Naive thymus-derived CD4-positive, alpha-beta T cell (primary cell): Measurements from ENCODE around the gene BAIAP3. TPM values are rescaled to one million over a fixed set of nuclear protein-coding genes. Genes with fewer than 3 reads are reported as not detected.
A peak's percentile ranks its signal among the peaks of the same experiment; 100 is the strongest.

Experiments
- ATAC-seq: fragments of 150-1000 bp; cut with Tn5 transposase; 2 replicates; pipeline ENCODE4 v1.10.0; 2021; ENCODE audit warnings: mild to moderate bottlenecking, moderate library complexity
- CTCF ChIA-PET: fragments of 350-600 bp; sonication (Branson Sonifier 250); formaldehyde crosslinking; loops from one replicate; lab custom pipeline; 2021; ENCODE audit warnings: antibody characterized with exemption; lab: Charles Lee
- POLR2A ChIA-PET: fragments of 350-600 bp; sonication (Branson Sonifier 250); formaldehyde crosslinking; loops from one replicate; lab custom pipeline; 2021; ENCODE audit warnings: antibody characterized with exemption, inconsistent platforms; lab: Charles Lee
- DNase-seq, 9 donors: peaks; one replicate each; pipeline versions ENCODE4 v3.0.0 to v3.0.0-alpha.2; 2020 to 2022; ENCODE audit warnings: mixed read lengths in 1 of 9
- H3K27ac ChIP-seq: one replicate; pipeline ENCODE4 v1.7.0; 2013; ENCODE audit warnings: mild to moderate bottlenecking, low read depth, low read length, moderate library complexity
- H3K27me3 ChIP-seq, 2 donors: one replicate each; pipeline ENCODE4 v1.7.0; 2013; ENCODE audit warnings: low read length in 2 of 2, mild to moderate bottlenecking in 2 of 2, moderate library complexity in 2 of 2; ENCODE audit not compliant: control insufficient read depth in 2 of 2, insufficient read depth in 2 of 2
- H3K36me3 ChIP-seq, 3 experiments: 1 replicate in 2 of 3; 2 replicates in 1 of 3; pipeline ENCODE4 v1.7.0; 2013; ENCODE audit warnings: low read length in 3 of 3, mild to moderate bottlenecking in 3 of 3, moderate library complexity in 1 of 3; ENCODE audit not compliant: insufficient read depth in 3 of 3, control insufficient read depth in 2 of 3
- H3K4me1 ChIP-seq, 2 donors: one replicate each; pipeline ENCODE4 v1.7.0; 2013; ENCODE audit warnings: low read length in 2 of 2, mild to moderate bottlenecking in 2 of 2, moderate library complexity in 1 of 2; ENCODE audit not compliant: control insufficient read depth in 2 of 2, insufficient read depth in 2 of 2
- H3K4me3 ChIP-seq: 2 replicates; pipeline ENCODE4 v1.7.0; 2013; ENCODE audit warnings: mild to moderate bottlenecking, low read length
- H3K9me3 ChIP-seq, 3 experiments: 1 replicate in 2 of 3; 2 replicates in 1 of 3; pipeline ENCODE4 v1.7.0; 2013; ENCODE audit warnings: low read length in 3 of 3; ENCODE audit not compliant: control insufficient read depth in 2 of 3
- H3K27ac Mint-ChIP-seq, 9 donors: one replicate each; pipeline ENCODE4 v1.8.0; 2020 to 2022; ENCODE audit warnings: mixed read lengths in 9 of 9, mild to moderate bottlenecking in 8 of 9, moderate library complexity in 5 of 9, inconsistent platforms in 2 of 9
- H3K27me3 Mint-ChIP-seq, 5 donors: one replicate each; pipeline ENCODE4 v1.8.0; 2021 to 2022; ENCODE audit warnings: mixed read lengths in 5 of 5, mild to moderate bottlenecking in 1 of 5
- H3K36me3 Mint-ChIP-seq, 5 donors: one replicate each; pipeline ENCODE4 v1.8.0; 2020 to 2022; ENCODE audit warnings: mixed read lengths in 5 of 5, mild to moderate bottlenecking in 3 of 5, inconsistent platforms in 1 of 5
- H3K4me1 Mint-ChIP-seq, 7 donors: one replicate each; pipeline ENCODE4 v1.8.0; 2020 to 2022; ENCODE audit warnings: mixed read lengths in 7 of 7, mild to moderate bottlenecking in 3 of 7, inconsistent platforms in 1 of 7
- H3K4me3 Mint-ChIP-seq, 10 donors: one replicate each; pipeline ENCODE4 v1.8.0; 2020 to 2022; ENCODE audit warnings: mild to moderate bottlenecking in 10 of 10, mixed read lengths in 10 of 10, moderate library complexity in 6 of 10, inconsistent platforms in 2 of 10
- H3K9me3 Mint-ChIP-seq, 11 donors: one replicate each; pipeline ENCODE4 v1.8.0; 2020 to 2022; ENCODE audit warnings: mixed read lengths in 11 of 11, mild to moderate bottlenecking in 4 of 11, inconsistent platforms in 1 of 11, moderate library complexity in 1 of 11
- intact Hi-C, 2 donors: fragments of 100-400 bp; cut with micrococcal nuclease; formaldehyde crosslinking; loops; one replicate each; pipeline ENCODE4 v1.15.1; 2023
- polyA plus RNA-seq, 2 donors: library from polyadenylated mRNA; unstranded; fragments of 300-500 nt; fragmentation: Illumina TruSeq; gene quantifications; one replicate each; pipeline ENCODE4 v1.2.3, GENCODE V29; 2021
- total RNA-seq, 6 experiments: library from RNA in 5 of 6; stranded (reverse) in 5 of 6; gene quantifications; 1 replicate in 5 of 6; 2 replicates in 1 of 6; pipeline ENCODE4 v1.2.3 and lab custom pipeline; 2021 to 2026

BAIAP3 gene
- total and polyA plus RNA-seq, 7 experiments from 2014 or later: 0.20 to 7.5 (median 1.1) TPM

GRCh38 chr16:1330931-1331711 lies 2.3 kb upstream of the BAIAP3 start:
- no peak for ATAC-seq
- peak overlapping the region; percentile 8 for H3K4me3 ChIP-seq
- H3K27me3 ChIP-seq: peaks cover 0 to 16% of the 10 kb centered on the region in 2 donors
- Mint-ChIP-seq H3K4me3 (peak overlapping the region in 6 of 10 donors; percentile 37 to 80 (median 58)), H3K4me1 (peaks cover 0 to 18% (median 12%) of the 10 kb centered on the region in 7 donors), H3K9me3 (no peaks in the 10 kb centered on the region), H3K27me3 (peaks cover 0 to 33% (median 14%) of the 10 kb centered on the region in 5 donors), H3K27ac (peak overlapping the region in 2 of 9 donors; percentile 56 to 77), H3K36me3 (peaks cover 0 to 5% (median 4%) of the 10 kb centered on the region in 5 donors)
- peaks cover 0 to under 1% (median 0%) of the 10 kb centered on the region in 3 experiments for H3K36me3 ChIP-seq
- CTCF ChIA-PET: interaction anchor here (1.3 kb wide), 1 partner anchor 16 kb away, joined by 5 read pairs; no protein-coding TSS in a partner anchor
- POLR2A ChIA-PET: interaction anchor here (1.0 kb wide), 1 partner anchor 15 kb away, joined by 3 read pairs; no protein-coding TSS in a partner anchor
- H3K9me3 ChIP-seq: peaks cover 0 to 10% (median 0%) of the 10 kb centered on the region in 3 experiments
- intact Hi-C loops: no loop called here
- no peak overlapping the region for H3K27ac ChIP-seq
- H3K4me1 ChIP-seq: peaks cover 14 to 27% of the 10 kb centered on the region in 2 donors
- no peak for DNase-seq

DNA sequence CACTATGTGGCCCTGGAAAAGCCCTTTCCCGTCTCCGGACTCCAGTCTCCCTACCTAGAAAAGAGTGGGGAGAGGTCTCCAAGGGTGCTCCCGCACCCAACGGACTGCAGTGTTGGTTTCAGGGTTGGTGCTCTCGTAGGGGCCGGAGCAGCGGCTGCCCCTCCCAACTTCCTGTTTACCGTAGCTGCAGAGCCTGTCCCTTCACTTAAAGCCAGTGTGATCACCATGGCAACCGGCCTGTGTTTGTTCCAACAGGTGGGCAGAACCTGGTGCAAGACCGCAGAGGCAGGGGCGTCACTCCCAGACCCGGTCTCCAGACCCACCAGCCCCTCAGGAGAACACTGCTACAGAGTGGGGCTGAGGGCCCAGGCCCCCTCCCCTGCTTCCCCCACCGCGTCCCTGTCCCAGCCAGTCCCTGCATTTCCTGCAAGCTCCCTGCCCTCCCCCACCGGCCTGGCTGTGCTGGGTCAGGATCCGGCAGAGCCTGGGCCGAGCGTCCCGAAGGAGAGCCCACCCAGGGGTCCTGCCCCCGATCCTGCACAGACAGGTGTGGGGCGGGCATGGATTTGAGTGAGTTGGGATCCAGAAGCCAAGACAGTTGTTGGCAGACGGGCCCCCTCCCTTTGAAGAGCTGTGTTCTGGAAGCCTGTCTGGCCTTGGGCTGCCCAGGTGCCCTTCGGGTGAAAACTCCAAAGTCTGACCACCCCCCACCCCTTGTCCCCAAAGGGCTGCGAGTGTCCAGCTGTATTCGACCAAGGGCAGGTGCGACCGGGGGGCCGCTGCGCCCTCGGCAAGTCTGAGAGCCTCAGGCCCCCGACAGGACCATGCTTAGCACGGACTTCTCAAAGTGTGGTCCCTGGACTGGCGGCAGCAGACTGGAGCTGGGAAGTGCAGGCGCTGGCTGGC lies 1.5 kb upstream of the BAIAP3 start:
- H3K4me1 Mint-ChIP-seq: peaks cover 0 to 18% (median 12%) of the 10 kb centered on the region in 7 donors
- peaks cover 0 to 16% of the 10 kb centered on the region in 2 donors for H3K27me3 ChIP-seq
- H3K36me3 ChIP-seq: no peaks in the 10 kb centered on the region
- POLR2A ChIA-PET: interaction anchor here (0.6 to 1.0 kb wide), 2 partner anchors 14 to 823 kb away, joined by 3 read pairs; partner anchors contain the start of gene TRAF7
- ATAC-seq: peak; percentile 61
- intact Hi-C loops: no loop called here
- H3K4me3 ChIP-seq: peak overlapping the region; percentile 8
- peaks cover 14 to 27% of the 10 kb centered on the region in 2 donors for H3K4me1 ChIP-seq
- no peaks in the 10 kb centered on the region for H3K9me3 Mint-ChIP-seq
- H3K9me3 ChIP-seq: peaks cover 0 to 10% (median 0%) of the 10 kb centered on the region in 3 experiments
- peaks cover 0 to 36% (median 14%) of the 10 kb centered on the region in 5 donors for H3K27me3 Mint-ChIP-seq
- DNase-seq: peak in 2 of 9 donors; percentile 16 to 49
- H3K27ac ChIP-seq: no peak overlapping the region
- CTCF ChIA-PET: interaction anchor here (1.3 kb wide), 1 partner anchor 16 kb away, joined by 5 read pairs; no protein-coding TSS in a partner anchor
- H3K36me3 Mint-ChIP-seq: no peaks in the 10 kb centered on the region
- peak overlapping the region in 2 of 9 donors; percentile 36 to 77 for H3K27ac Mint-ChIP-seq
- peak overlapping the region in 8 of 10 donors; percentile 64 to 80 (median 69) for H3K4me3 Mint-ChIP-seq

GRCh38 chr16:1332618-1333148 lies 762 bp upstream of the BAIAP3 start:
- H3K9me3 ChIP-seq: peaks cover 0 to 10% (median 0%) of the 10 kb centered on the region in 3 experiments
- Mint-ChIP-seq H3K27ac (peak overlapping the region in 3 of 9 donors; percentile 32 to 61 (median 36)), H3K9me3 (no peaks in the 10 kb centered on the region), H3K27me3 (peaks cover 0 to 36% (median 14%) of the 10 kb centered on the region in 5 donors), H3K4me1 (peaks cover 0 to 18% (median 12%) of the 10 kb centered on the region in 7 donors), H3K4me3 (peak overlapping the region; percentile 55 to 80 (median 69)), H3K36me3 (no peaks in the 10 kb centered on the region)
- DNase-seq (no peak), ATAC-seq (no peak)
- CTCF ChIA-PET: interaction anchor here (1.3 kb wide), 1 partner anchor 17 kb away, joined by 5 read pairs; no protein-coding TSS in a partner anchor
- H3K4me3 ChIP-seq: no peak overlapping the region
- no peaks in the 10 kb centered on the region for H3K36me3 ChIP-seq
- POLR2A ChIA-PET: interaction anchor here (0.6 to 1.0 kb wide), 2 partner anchors 13 to 823 kb away, joined by 3 read pairs; partner anchors contain the start of gene TRAF7
- peaks cover 14 to 27% of the 10 kb centered on the region in 2 donors for H3K4me1 ChIP-seq
- H3K27ac ChIP-seq: no peak overlapping the region
- H3K27me3 ChIP-seq: peaks cover 0 to 16% of the 10 kb centered on the region in 2 donors
- intact Hi-C loops: loop anchor here in 1 of 2 donors (1.0 kb wide), 1 partner anchor 11 kb away; no protein-coding TSS in a partner anchor

DNA sequence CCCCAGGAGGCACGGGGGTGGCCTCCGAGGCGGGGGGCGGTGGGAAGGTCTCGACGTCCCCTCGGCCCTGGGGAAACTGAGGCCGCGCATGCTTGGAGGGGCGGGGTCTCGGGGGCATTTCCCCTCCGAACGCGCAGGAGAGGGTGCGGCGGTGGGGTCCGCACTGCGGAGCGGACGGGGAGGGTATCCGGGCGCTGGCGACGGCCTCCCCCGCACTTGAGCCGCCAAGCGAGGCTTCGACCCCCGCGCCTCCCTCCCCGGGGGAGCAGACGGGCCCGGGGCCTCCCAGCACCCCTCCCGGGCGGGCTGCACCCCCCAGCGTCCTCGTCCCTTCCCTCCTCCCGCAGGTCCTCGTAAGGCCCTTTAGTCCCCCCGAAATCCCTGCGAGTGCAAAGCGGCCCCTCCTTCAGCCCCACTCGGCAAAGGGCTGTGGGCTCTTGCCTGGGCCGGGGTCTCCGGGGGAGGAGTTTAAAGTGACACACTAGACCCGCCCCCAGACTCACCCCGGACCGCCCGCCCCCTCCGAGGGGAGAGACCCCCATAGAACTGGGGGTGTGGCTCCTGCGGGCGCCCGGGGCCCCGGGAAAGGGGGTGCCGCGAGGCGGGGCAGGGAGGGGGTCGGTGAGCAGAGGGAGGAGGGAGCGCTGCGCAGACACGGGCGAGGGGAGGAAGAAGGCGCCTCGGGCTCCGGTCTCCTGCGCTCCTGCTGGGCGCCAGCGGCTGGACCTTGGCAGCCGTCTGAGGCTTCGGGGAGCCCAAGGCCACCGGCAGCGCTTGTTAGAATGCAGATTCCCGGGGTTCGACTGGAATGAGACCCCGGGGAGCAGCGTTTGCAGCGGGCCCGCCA lies 632 bp downstream of the BAIAP3 start:
- Mint-ChIP-seq H3K9me3 (no peaks in the 10 kb centered on the region), H3K27me3 (peaks cover 0 to 36% (median 14%) of the 10 kb centered on the region in 5 donors), H3K27ac (no peak overlapping the region), H3K36me3 (no peaks in the 10 kb centered on the region), H3K4me3 (peak overlapping the region in 3 of 10 donors; percentile 31 to 63 (median 34)), H3K4me1 (peaks cover 0 to 18% (median 12%) of the 10 kb centered on the region in 7 donors)
- Histone ChIP-seq H3K27me3 (peaks cover 0 to 16% of the 10 kb centered on the region in 2 donors), H3K4me3 (no peak overlapping the region), H3K9me3 (peaks cover 0 to 10% (median 0%) of the 10 kb centered on the region in 3 experiments), H3K36me3 (no peaks in the 10 kb centered on the region), H3K27ac (no peak overlapping the region), H3K4me1 (peaks cover 14 to 27% of the 10 kb centered on the region in 2 donors)
- ATAC-seq: no peak
- CTCF ChIA-PET: no interaction called here
- intact Hi-C loops: loop anchor here in 1 of 2 donors (1.0 kb wide), 1 partner anchor 9 kb away; no protein-coding TSS in a partner anchor
- no peak for DNase-seq
- POLR2A ChIA-PET: no interaction called here

- intact Hi-C loops: no loop called here
- Mint-ChIP-seq H3K4me3 (peak overlapping the region in 1 of 10 donors; percentile 63), H3K4me1 (peaks cover 0 to 18% (median 12%) of the 10 kb centered on the region in 7 donors), H3K9me3 (no peaks in the 10 kb centered on the region), H3K27ac (no peak overlapping the region), H3K36me3 (no peaks in the 10 kb centered on the region), H3K27me3 (peaks cover 0 to 36% (median 14%) of the 10 kb centered on the region in 5 donors)
- H3K4me1 ChIP-seq: peaks cover 14 to 27% of the 10 kb centered on the region in 2 donors
- peaks cover 0 to 10% (median 0%) of the 10 kb centered on the region in 3 experiments for H3K9me3 ChIP-seq
- H3K4me3 ChIP-seq: no peak overlapping the region
- H3K36me3 ChIP-seq: no peaks in the 10 kb centered on the region
- ChIA-PET CTCF (no interaction called here), POLR2A (no interaction called here)
- DNase-seq (no peak), ATAC-seq (no peak)
- peaks cover 0 to 16% of the 10 kb centered on the region in 2 donors for H3K27me3 ChIP-seq
- H3K27ac ChIP-seq: no peak overlapping the region
Measured at GRCh38 chr16:1334739-1335138, 1.3 kb downstream of the BAIAP3 start.
